ENCODE results near the gene PNMA8A.

DNA sequence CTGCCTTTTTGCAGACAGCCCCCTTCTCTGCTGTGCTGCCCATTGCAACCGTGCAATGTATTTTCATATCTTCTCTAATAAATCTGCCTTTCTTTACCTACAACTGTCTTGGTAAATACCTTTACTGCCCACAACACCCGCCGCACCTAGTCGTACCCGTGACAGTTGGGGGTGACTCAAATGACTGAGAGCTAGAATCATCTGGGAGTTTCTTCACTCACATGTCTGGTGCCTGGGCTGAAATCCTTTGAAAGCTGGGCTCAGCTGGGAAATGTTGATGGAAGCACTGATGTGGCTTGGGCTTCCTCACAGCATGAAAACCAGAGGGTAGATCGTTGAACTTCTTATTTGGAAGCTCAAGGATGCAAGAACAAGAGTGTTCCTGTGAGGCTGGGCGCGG is 2.8 kb upstream of the PNMA8A start:
- TF ChIP-seq, protein P1, sequence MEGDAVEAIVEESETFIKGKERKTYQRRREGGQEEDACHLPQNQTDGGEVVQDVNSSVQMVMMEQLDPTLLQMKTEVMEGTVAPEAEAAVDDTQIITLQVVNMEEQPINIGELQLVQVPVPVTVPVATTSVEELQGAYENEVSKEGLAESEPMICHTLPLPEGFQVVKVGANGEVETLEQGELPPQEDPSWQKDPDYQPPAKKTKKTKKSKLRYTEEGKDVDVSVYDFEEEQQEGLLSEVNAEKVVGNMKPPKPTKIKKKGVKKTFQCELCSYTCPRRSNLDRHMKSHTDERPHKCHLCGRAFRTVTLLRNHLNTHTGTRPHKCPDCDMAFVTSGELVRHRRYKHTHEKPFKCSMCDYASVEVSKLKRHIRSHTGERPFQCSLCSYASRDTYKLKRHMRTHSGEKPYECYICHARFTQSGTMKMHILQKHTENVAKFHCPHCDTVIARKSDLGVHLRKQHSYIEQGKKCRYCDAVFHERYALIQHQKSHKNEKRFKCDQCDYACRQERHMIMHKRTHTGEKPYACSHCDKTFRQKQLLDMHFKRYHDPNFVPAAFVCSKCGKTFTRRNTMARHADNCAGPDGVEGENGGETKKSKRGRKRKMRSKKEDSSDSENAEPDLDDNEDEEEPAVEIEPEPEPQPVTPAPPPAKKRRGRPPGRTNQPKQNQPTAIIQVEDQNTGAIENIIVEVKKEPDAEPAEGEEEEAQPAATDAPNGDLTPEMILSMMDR (IDR thresholded peaks at IDR 0.05; ENCODE audit: poor library complexity) = no peak
- TF ChIP-seq EZH2 (IDR thresholded peaks at IDR 0.05; ENCODE audit: borderline replicate concordance) (no peak), EZH2phosphoT487 (IDR thresholded peaks at IDR 0.05; ENCODE audit: low read depth, severe bottlenecking, unreplicated experiment) (no peak)

Measured in hepatocyte (in vitro differentiated cells).